NCI-H2029 treated with DMSO at 0.1 percent for 48 hours (cell line): ENCODE results near the gene UGT1A1.

ENCODE experiments used
- DNase-seq: peaks from one replicate; lab custom pipeline; 2025; lab: John Stamatoyannopoulos, UW

UGT1A1 gene

DNA sequence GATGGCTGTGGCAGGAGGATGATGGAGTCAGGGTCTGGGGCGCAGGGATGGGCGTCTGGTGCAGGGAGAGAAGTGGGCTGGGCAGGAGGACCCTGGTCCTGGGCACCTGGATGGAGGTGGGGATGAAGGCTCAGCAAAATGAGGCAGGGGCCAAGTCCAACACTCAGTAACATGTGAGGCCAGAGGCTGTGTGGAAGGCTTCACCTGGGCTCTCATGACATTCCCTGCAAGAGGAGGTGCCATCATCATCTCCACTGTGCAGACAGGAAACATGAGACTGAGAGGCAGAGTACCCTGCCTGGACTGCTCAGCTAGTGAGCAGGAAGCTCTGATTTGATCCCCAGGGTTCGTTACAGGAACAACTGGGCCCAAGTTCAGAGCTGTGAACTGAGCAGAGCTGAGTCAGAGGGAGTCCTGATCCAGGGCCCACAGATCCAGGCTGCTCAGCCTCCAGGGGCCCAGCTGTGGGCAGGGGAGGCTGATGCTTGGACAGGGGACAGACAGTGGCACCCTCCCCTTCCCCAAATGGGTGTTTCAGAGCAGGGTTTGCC, 57.4 kb downstream of the UGT1A1 start:
- no peak for DNase-seq

GRCh38 chr2:233817995-233818638, 58.0 kb downstream of the UGT1A1 start:
- DNase-seq = no peak

GRCh38 chr2:233818639-233819621, 58.9 kb downstream of the UGT1A1 start:
- DNase-seq = no peak

GRCh38 chr2:233819884-233820773, 60.1 kb downstream of the UGT1A1 start:
- DNase-seq = no peak

- DNase-seq = no peak
Measured at GRCh38 chr2:233820774-233821105, 60.7 kb downstream of the UGT1A1 start.

GRCh38 chr2:233821196-233821595, 61.1 kb downstream of the UGT1A1 start:
- no peak for DNase-seq

DNA sequence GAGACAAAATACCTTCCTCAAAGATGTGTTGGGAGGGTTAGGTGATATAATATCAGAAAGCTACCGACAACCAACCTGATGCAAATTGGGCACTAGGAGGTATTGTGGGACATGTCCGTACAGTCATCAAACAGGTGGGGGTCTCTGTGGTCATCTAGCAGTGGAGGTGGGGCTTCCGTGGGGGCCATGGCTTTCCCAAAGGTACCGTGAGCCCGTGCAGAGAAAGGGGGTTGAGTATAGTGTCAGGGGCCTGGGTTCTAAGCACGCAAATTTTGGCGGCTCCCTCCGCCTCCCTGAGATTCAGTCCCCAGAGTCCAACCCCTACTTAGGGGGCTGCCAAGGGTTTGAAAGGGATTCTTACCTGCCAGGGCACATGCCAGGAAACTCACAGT, 61.6 kb downstream of the UGT1A1 start:
- no peak for DNase-seq

DNA sequence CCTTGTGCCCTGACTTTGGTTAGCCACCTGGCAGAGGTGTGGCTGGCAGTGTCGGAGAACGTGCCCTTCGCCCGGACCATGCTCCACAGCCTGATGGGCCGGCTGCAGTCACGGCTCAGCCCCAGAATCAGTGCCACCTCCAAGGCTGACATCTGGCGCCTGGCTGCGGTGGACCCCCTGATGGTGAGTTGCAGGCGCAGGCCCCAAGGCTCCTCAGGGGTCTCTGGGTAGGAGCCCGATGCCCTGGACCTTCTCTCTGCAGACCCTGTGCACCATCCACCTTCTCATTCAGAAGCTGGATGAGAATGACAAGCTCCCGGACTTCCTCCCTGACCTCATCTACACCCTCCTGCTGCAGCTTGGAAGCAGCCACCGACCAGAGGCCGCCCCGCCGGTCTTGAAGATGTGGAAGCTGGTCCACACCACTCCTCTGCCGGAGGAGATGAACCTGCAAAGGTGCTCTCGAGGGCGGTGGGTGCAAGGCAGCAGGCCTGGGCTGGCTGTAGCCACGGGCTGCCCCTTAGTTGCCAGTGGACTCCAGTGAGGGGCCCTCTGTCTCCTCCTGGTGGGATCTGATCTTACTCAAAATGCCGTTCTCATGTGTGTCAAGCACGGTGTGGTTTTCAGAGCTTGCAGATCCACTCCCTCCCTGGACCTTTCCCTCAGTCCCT, 62.2 kb downstream of the UGT1A1 start:
- DNase-seq = no peak
